Frontal cortex (tissue), 4 donors: ENCODE data around the gene PML. TPM values are rescaled to one million over a fixed set of nuclear protein-coding genes. Genes with fewer than 3 reads are reported as not detected.
"Not testable (repeated sequence)": the region's sequence is repeated elsewhere in the genome, so short reads cannot be mapped to it uniquely, and the experiment has no call there.

Source experiments
- DNase-seq, 2 donors: peaks; one replicate each; pipeline ENCODE4 v3.0.0; 2012; ENCODE audit warnings: low spot score in 2 of 2
- FAIRE-seq: peaks from 2 replicates; lab custom pipeline; 2012; peaks lifted over from hg19 to GRCh38; lab: Jason Lieb, UNC
- total RNA-seq: library from RNA; depleted of rRNA; stranded (reverse); fragments of >200 nt; gene quantifications from one replicate; pipeline ENCODE4 v1.2.3, GENCODE V29; 2014
- donor health status: control.
- donor health status: control.
- donor health status: control.

The PML gene
- total RNA-seq, 1 donor from 2014 or later = 3.7 TPM

GRCh38 chr15:73956743-73957135 is 37.8 kb upstream of the PML start:
- FAIRE-seq (no peak), DNase-seq (no peak)

GRCh38 chr15:73957276-73957675 is 37.2 kb upstream of the PML start:
- DNase-seq = no peak
- FAIRE-seq = no peak

GRCh38 chr15:73957785-73958184 is 36.7 kb upstream of the PML start:
- FAIRE-seq = no peak
- no peak for DNase-seq

GRCh38 chr15:73959012-73959581 is 35.4 kb upstream of the PML start:
- FAIRE-seq (no peak), DNase-seq (no peak)

GRCh38 chr15:73959801-73960200 is 34.7 kb upstream of the PML start:
- FAIRE-seq = no peak

GRCh38 chr15:73960472-73961070 is 33.9 kb upstream of the PML start:
- not testable (repeated sequence) for FAIRE-seq, DNase-seq

More at GRCh38 chr15:73959801-73960200, 34.7 kb upstream of the PML start:
- DNase-seq = no peak

GRCh38 chr15:73962433-73962832 is 32.1 kb upstream of the PML start:
- FAIRE-seq = no peak
- no peak for DNase-seq

- FAIRE-seq = no peak
- peak; percentile 47 to 67 for DNase-seq
These were observed 29.8 kb upstream of the PML start for GRCh38 chr15:73964736-73965093.

GRCh38 chr15:73965094-73965757 is 29.3 kb upstream of the PML start:
- no peak for DNase-seq
- no peak for FAIRE-seq

GRCh38 chr15:73965758-73966113 is 28.8 kb upstream of the PML start:
- no peak for FAIRE-seq
- no peak for DNase-seq

GRCh38 chr15:73968461-73968860 is 26.1 kb upstream of the PML start:
- FAIRE-seq = no peak

GRCh38 chr15:73969151-73969759 is 25.3 kb upstream of the PML start:
- FAIRE-seq (no peak), DNase-seq (no peak)

More at GRCh38 chr15:73968461-73968860, 26.1 kb upstream of the PML start:
- DNase-seq = no peak

GRCh38 chr15:73972984-73973682 is 21.4 kb upstream of the PML start:
- no peak for FAIRE-seq
- peak; percentile 78 to 87 for DNase-seq

- not testable (repeated sequence) for DNase-seq, FAIRE-seq
These were observed 20.8 kb upstream of the PML start for GRCh38 chr15:73973683-73974200.

- DNase-seq, FAIRE-seq: not testable (repeated sequence)
These were observed 18.9 kb upstream of the PML start for GRCh38 chr15:73975440-73976125.

- DNase-seq = no peak
- no peak for FAIRE-seq
These were observed 15.6 kb upstream of the PML start for GRCh38 chr15:73978896-73979295.

GRCh38 chr15:73979636-73980035 is 14.9 kb upstream of the PML start:
- FAIRE-seq = no peak

GRCh38 chr15:73981761-73982221 is 12.7 kb upstream of the PML start:
- DNase-seq (no peak), FAIRE-seq (no peak)

More at GRCh38 chr15:73979636-73980035, 14.9 kb upstream of the PML start:
- no peak for DNase-seq

GRCh38 chr15:73982222-73982962 is 12.1 kb upstream of the PML start:
- DNase-seq = no peak

More at GRCh38 chr15:73982222-73982962, 12.1 kb upstream of the PML start:
- no peak for FAIRE-seq
